ENCODE measurements around the gene ATG4D.

ATG4D gene

DNA sequence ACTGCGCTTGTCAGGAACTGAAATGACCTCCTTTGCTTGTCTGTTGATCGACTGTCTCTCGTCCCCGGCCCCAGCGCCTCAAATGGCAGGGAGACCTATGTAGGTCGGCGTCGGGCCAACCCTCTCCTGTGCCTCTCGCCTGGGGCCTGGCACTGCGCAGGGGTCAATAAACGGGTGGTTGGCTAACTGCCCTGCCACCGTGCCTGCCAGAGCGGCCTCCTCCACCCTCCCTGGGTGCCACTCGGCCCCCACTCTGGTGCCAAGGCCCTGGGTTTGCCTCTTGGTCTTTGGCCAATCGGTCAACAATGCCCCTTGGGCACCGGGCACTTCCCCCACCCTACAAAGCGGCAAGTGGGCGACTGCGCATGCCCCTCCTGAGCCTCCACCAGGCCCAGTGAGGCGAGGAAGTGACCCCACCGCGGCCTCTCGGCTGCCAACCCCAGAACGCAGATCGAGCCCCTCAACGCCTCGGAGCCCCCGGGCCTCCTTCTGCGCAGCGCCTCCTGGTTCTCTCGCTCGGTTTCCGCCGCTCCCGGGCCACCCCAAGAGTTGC is 41.7 kb upstream of the ATG4D start:
- peak overlapping the region; percentile 68 for H3K4me3 ChIP-seq (ENCODE audit: low read depth, low read length)
- H3K36me3 ChIP-seq (ENCODE audit: control insufficient read depth, insufficient read depth, low read length) = no peaks in the 10 kb centered on the region
- H3K27ac ChIP-seq = peak overlapping the region; percentile 94
- peak overlapping the region; percentile 66 for H3K4me2 ChIP-seq (ENCODE audit: low read length)
- peaks cover 24% of the 10 kb centered on the region for H3K79me2 ChIP-seq
- H2AFZ ChIP-seq = peak overlapping the region; percentile 100
- H3K4me1 ChIP-seq = peaks cover 4% of the 10 kb centered on the region
- no peak for TF ChIP-seq CTCF (IDR thresholded peaks at IDR 0.05)
- H3K27me3 ChIP-seq (ENCODE audit: control insufficient read depth, insufficient read depth, low read length) = no peaks in the 10 kb centered on the region
- no peaks in the 10 kb centered on the region for H3K9me3 ChIP-seq (ENCODE audit: control insufficient read depth, low read length)
- peak overlapping the region; percentile 88 for H3K9ac ChIP-seq

DNA sequence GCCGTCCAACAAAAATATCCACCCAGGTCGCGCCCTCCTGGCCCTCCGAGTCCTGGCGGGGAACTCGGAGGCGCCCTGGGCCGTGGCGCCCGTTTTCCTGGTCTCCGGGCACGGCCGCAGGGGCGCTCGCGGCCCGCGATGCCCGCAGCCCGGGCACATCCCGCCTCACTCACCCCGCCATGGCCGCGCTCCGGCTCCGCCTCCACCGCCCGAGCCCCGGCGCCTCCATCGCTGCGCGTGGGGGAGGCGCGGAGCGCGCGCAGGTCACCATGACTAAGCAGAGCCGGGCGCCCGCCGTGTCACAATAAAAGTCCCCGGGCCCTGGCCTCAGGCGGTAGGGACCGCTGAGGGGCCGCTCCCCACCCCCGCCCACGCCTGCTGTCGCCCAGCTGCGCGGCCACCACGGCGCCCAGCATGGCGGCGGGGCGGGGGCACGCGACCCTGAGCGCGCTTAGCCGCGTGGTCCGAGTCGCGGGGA is 41.1 kb upstream of the ATG4D start:
- no peaks in the 10 kb centered on the region for H3K9me3 ChIP-seq (ENCODE audit: control insufficient read depth, low read length)
- no peaks in the 10 kb centered on the region for H3K36me3 ChIP-seq (ENCODE audit: control insufficient read depth, insufficient read depth, low read length)
- peak overlapping the region; percentile 68 for H3K4me3 ChIP-seq (ENCODE audit: low read depth, low read length)
- peak overlapping the region; percentile 94 for H3K27ac ChIP-seq
- no peaks in the 10 kb centered on the region for H3K27me3 ChIP-seq (ENCODE audit: control insufficient read depth, insufficient read depth, low read length)
- H3K4me1 ChIP-seq = peaks cover 4% of the 10 kb centered on the region
- peak overlapping the region; percentile 88 for H3K9ac ChIP-seq
- H2AFZ ChIP-seq = peak overlapping the region; percentile 100
- peak overlapping the region; percentile 66 for H3K4me2 ChIP-seq (ENCODE audit: low read length)
- H3K79me2 ChIP-seq = peaks cover 24% of the 10 kb centered on the region
- no peak for TF ChIP-seq CTCF (IDR thresholded peaks at IDR 0.05)

- Histone ChIP-seq H3K4me2 (ENCODE audit: low read length) (peak within 1 kb of the TSS; percentile 66), H3K9me3 (ENCODE audit: control insufficient read depth, low read length) (no peaks in the 10 kb centered on the region), H2AFZ (peak within 1 kb of the TSS; percentile 100), H3K4me3 (ENCODE audit: low read depth, low read length) (peak within 1 kb of the TSS; percentile 68), H3K4me1 (peaks cover 4% of the 10 kb centered on the region), H3K36me3 (ENCODE audit: control insufficient read depth, insufficient read depth, low read length) (no peaks in the 10 kb centered on the region), H3K27me3 (ENCODE audit: control insufficient read depth, insufficient read depth, low read length) (no peaks in the 10 kb centered on the region), H3K27ac (peak within 1 kb of the TSS; percentile 94), H3K9ac (peak within 1 kb of the TSS; percentile 88), H3K79me2 (peaks cover 24% of the 10 kb centered on the region)
- no peak for TF ChIP-seq CTCF (IDR thresholded peaks at IDR 0.05)
These were observed 40.5 kb upstream of the ATG4D start, which contains the start of gene KEAP1 for GRCh38 chr19:10503002-10503789. KEAP1 (minus strand) TSS chr19:10503356; CDS start chr19:10500033, 3,323 bp downstream.

DNA sequence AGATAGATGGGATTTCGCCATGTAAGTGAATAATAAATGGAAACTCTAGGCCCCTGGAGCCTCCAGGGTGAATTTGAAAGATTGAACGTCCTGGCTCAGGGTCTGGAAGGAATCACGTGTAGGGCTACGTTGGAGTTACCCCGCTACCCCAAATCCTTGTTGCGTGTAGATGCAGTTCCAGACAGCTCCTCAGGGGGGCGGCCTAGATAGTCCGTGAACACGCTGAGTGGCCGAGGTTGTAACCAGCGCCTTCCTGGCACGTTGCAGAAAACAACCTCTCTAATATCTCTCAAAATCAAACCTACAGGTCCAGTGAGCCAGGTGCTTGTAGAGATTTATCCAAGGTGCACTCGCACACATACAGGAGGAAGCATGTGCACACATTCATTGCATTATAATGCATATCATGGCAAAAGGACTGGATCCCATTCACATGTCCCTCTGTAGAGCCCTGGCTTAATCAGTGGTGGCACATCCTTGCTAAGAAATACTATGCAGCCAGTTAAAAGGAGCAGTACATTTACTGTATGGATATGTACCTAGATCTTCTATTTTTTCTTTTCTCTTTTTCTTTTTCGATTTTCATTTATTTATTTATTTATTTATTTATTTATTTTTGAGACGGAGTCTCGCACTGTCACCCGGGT is 38.0 kb upstream of the ATG4D start:
- no peaks in the 10 kb centered on the region for H3K27me3 ChIP-seq (ENCODE audit: control insufficient read depth, insufficient read depth, low read length)
- peaks cover 11% of the 10 kb centered on the region for H3K79me2 ChIP-seq
- peak; percentile 54 for TF ChIP-seq CTCF (IDR thresholded peaks at IDR 0.05)
- H3K27ac ChIP-seq = no peak overlapping the region
- no peak overlapping the region for H3K9ac ChIP-seq
- H3K4me1 ChIP-seq = peaks cover 4% of the 10 kb centered on the region
- no peak overlapping the region for H3K4me3 ChIP-seq (ENCODE audit: low read depth, low read length)
- H3K36me3 ChIP-seq (ENCODE audit: control insufficient read depth, insufficient read depth, low read length) = no peaks in the 10 kb centered on the region
- H3K4me2 ChIP-seq (ENCODE audit: low read length) = no peak overlapping the region
- no peak overlapping the region for H2AFZ ChIP-seq
- H3K9me3 ChIP-seq (ENCODE audit: control insufficient read depth, low read length) = no peaks in the 10 kb centered on the region
